Adrenal gland (tissue), 12 donors: ENCODE measurements around the gene RPRD1B. TPM values are rescaled to one million over a fixed set of nuclear protein-coding genes. Genes with fewer than 3 reads are reported as not detected.

Source experiments
- DNase-seq, 7 donors: peaks; one replicate each; pipeline ENCODE4 v3.0.0-alpha.2; 2019 to 2020
- H3K27ac ChIP-seq, 5 donors: fragments of 200-600 bp; sonication (generic) in 4 of 5; 1 replicate in 3 of 5; 2 replicates in 2 of 5; pipeline versions ENCODE4 v1.5.1 to v1.8.0; 2016 to 2020; ENCODE audit warnings: mild to moderate bottlenecking in 1 of 5
- H3K27me3 ChIP-seq: fragments of 200-600 bp; 2 replicates; pipeline ENCODE4 v1.8.0; 2021
- H3K36me3 ChIP-seq, 2 donors: fragments of 200-600 bp; replicated peaks in 1 of 2; 1 replicate in 1 of 2; 2 replicates in 1 of 2; pipeline versions ENCODE4 v1.5.1 to v1.8.0; 2018 to 2022
- H3K4me1 ChIP-seq, 2 donors: fragments of 200-600 bp; replicated peaks in 1 of 2; 1 replicate in 1 of 2; 2 replicates in 1 of 2; pipeline versions ENCODE4 v1.5.1 to v1.8.0; 2018 to 2021
- H3K4me3 ChIP-seq, 4 donors: fragments of 200-600 bp; sonication (generic) in 3 of 4; one replicate each; pipeline ENCODE4 v1.5.1; 2016 to 2018
- H3K9me3 ChIP-seq, 3 donors: fragments of 200-600 bp; sonication (generic) in 1 of 3; replicated peaks in 1 of 3; 1 replicate in 2 of 3; 2 replicates in 1 of 3; pipeline versions ENCODE4 v1.5.1 to v1.8.0; 2016 to 2021
- POLR2A ChIP-seq, 2 donors: fragments of 450-650 bp; IDR thresholded peaks; one replicate each; pipeline ENCODE4 v1.6.1; 2017; ENCODE audit warnings: antibody characterized with exemption in 2 of 2, mild to moderate bottlenecking in 2 of 2, moderate library complexity in 1 of 2
- WGBS, 4 donors: extraction: QIAGEN DNeasy Blood & Tissue Kit in 2 of 4; methylation state at CpG; one replicate each; pipeline versions ENCODE4 v1.1.5 to v1.1.7; 2013 to 2017; 5-methylcytosine and 5-hydroxymethylcytosine counted together
- intact Hi-C, 2 donors: fragments of 100-400 bp; cut with DNase I; formaldehyde crosslinking; loops; one replicate each; pipeline versions ENCODE4 v1.14.1 to v1.15.0; 2022 to 2023
- polyA plus RNA-seq, 3 donors: library from polyadenylated mRNA; stranded (reverse); fragments of 200-250 nt in 2 of 3; fragments of 350-450 nt in 1 of 3; fragmentation: Illumina TruSeq in 1 of 3; extraction: RNeasy Lipid Tissue Mini Kit (QIAGEN cat#74804) in 1 of 3; gene quantifications; one replicate each; pipeline ENCODE4 v1.2.3, GENCODE V29; 2013 to 2014
- total RNA-seq, 9 donors: library from RNA; depleted of rRNA in 4 of 9; stranded (reverse); fragments of >200 nt in 4 of 9; fragments of 120-200 nt in 1 of 9; fragmentation: NEBNext Ultra II Directional in 1 of 9; extraction: Animal tissue kit (Norgen Biotek cat#: 25700) in 1 of 9; gene quantifications; one replicate each; pipeline versions ENCODE4 v1.1.0 to v1.2.4, GENCODE V29; 2013 to 2023
- TF ChIP-seq, protein P1 (sequence below), 6 experiments: fragments of 450-650 bp in 4 of 6; fragments of 200-600 bp in 2 of 6; sonication (generic) in 1 of 6; IDR thresholded peaks; 1 replicate in 5 of 6; 2 replicates in 1 of 6; pipeline versions ENCODE4 v1.5.1 to v1.8.0; 2016 to 2021; ENCODE audit warnings: antibody characterized with exemption in 6 of 6, mild to moderate bottlenecking in 2 of 6, moderate library complexity in 1 of 6
- donor health status: healthy with polysubstance abuse.
- donor health status: Bipolar disorder and iron deficiency.
- donor health status: DM: yes; HTN: yes; CAD: no.
- donor health status: DM: no; HTN: no; CAD: no.
- donor health status: DM: no; HTN: no; CAD: no.
- donor health status: DM: yes; HTN: yes; CAD: no.

Gene RPRD1B
- total and polyA plus RNA-seq, 12 donors: 5.9 to 36.4 (median 27.1) TPM

GRCh38 chr20:38111366-38112232, 78.1 kb downstream of the RPRD1B start:
- 81 to 84% (median 83%) methylated on average over 8 of the region's 8 CpGs for WGBS, 4 donors
- peak in 2 of 7 donors; percentile 18 to 42 for DNase-seq
- no peaks in the 10 kb centered on the region for H3K27me3 ChIP-seq
- H3K4me3 ChIP-seq: no peak overlapping the region
- peak overlapping the region in 1 of 5 donors; percentile 67 for H3K27ac ChIP-seq
- intact Hi-C loops: no loop called here
- H3K4me1 ChIP-seq: peaks cover 17 to 36% of the 10 kb centered on the region in 2 donors
- no peaks in the 10 kb centered on the region for H3K9me3 ChIP-seq
- TF ChIP-seq POLR2A (IDR thresholded peaks at IDR 0.05): no peak
- TF ChIP-seq, protein P1, sequence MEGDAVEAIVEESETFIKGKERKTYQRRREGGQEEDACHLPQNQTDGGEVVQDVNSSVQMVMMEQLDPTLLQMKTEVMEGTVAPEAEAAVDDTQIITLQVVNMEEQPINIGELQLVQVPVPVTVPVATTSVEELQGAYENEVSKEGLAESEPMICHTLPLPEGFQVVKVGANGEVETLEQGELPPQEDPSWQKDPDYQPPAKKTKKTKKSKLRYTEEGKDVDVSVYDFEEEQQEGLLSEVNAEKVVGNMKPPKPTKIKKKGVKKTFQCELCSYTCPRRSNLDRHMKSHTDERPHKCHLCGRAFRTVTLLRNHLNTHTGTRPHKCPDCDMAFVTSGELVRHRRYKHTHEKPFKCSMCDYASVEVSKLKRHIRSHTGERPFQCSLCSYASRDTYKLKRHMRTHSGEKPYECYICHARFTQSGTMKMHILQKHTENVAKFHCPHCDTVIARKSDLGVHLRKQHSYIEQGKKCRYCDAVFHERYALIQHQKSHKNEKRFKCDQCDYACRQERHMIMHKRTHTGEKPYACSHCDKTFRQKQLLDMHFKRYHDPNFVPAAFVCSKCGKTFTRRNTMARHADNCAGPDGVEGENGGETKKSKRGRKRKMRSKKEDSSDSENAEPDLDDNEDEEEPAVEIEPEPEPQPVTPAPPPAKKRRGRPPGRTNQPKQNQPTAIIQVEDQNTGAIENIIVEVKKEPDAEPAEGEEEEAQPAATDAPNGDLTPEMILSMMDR (IDR thresholded peaks at IDR 0.05): no peak
- no peaks in the 10 kb centered on the region for H3K36me3 ChIP-seq

- peaks cover 17 to 36% of the 10 kb centered on the region in 2 donors for H3K4me1 ChIP-seq
- H3K9me3 ChIP-seq: no peaks in the 10 kb centered on the region
- no peaks in the 10 kb centered on the region for H3K27me3 ChIP-seq
- DNase-seq: peak in 3 of 7 donors; percentile 15 to 43 (median 18)
- H3K36me3 ChIP-seq: no peaks in the 10 kb centered on the region
- no peak for TF ChIP-seq POLR2A (IDR thresholded peaks at IDR 0.05)
- TF ChIP-seq, protein P1 (IDR thresholded peaks at IDR 0.05): no peak
- H3K4me3 ChIP-seq: no peak overlapping the region
- intact Hi-C loops: no loop called here
- H3K27ac ChIP-seq: no peak overlapping the region
- 89 to 90% (median 90%) methylated on average over 6 to 14 of the region's 14 CpGs for WGBS, 4 donors
Measured at GRCh38 chr20:38112261-38112929, 78.8 kb downstream of the RPRD1B start.

- 90 to 99% (median 96%) methylated on average over 2 to 8 of the region's 8 CpGs for WGBS, 4 donors
- intact Hi-C loops: no loop called here
- Histone ChIP-seq H3K9me3 (no peaks in the 10 kb centered on the region), H3K4me1 (peaks cover 17 to 36% of the 10 kb centered on the region in 2 donors), H3K27ac (no peak overlapping the region), H3K4me3 (no peak overlapping the region), H3K27me3 (no peaks in the 10 kb centered on the region), H3K36me3 (no peaks in the 10 kb centered on the region)
- TF ChIP-seq, protein P1 (IDR thresholded peaks at IDR 0.05): no peak
- no peak for TF ChIP-seq POLR2A (IDR thresholded peaks at IDR 0.05)
- peak in 1 of 7 donors; percentile 12 for DNase-seq
Measured at GRCh38 chr20:38112930-38113294, 79.4 kb downstream of the RPRD1B start.
